ENCODE measurements around the gene TNRC6C.
A peak's percentile ranks its signal among the peaks of the same experiment; 100 is the strongest.

The TNRC6C gene

GRCh38 chr17:78124081-78124835, 165.8 kb downstream of the TNRC6C start:
- H3K9me3 ChIP-seq (ENCODE audit: insufficient read depth, low read length, severe bottlenecking) = no peaks in the 10 kb centered on the region
- H3K27me3 ChIP-seq (ENCODE audit: insufficient read depth, low read length, poor library complexity) = no peaks in the 10 kb centered on the region
- H3K4me3 ChIP-seq (ENCODE audit: low read depth in 1 of 2, low read length in 2 of 2) = no peak overlapping the region
- no peak overlapping the region for H3K9ac ChIP-seq (ENCODE audit: low read depth, low read length)
- TF ChIP-seq EZH2 (IDR thresholded peaks at IDR 0.05; ENCODE audit: borderline replicate concordance, low read depth, low read length, severe bottlenecking) (no peak), CTCF (IDR thresholded peaks at IDR 0.05; ENCODE audit: borderline replicate concordance, extremely low read depth, low read length, poor library complexity, severe bottlenecking) (no peak)
- H3K4me2 ChIP-seq (ENCODE audit: insufficient read depth, low read length) = no peak overlapping the region
- no peak overlapping the region for H3K27ac ChIP-seq (ENCODE audit: low read length)
- no peaks in the 10 kb centered on the region for H4K20me1 ChIP-seq (ENCODE audit: insufficient read depth, low read length)
- peaks cover 63% of the 10 kb centered on the region for H3K4me1 ChIP-seq (ENCODE audit: insufficient read depth, low read length)
- H3K79me2 ChIP-seq (ENCODE audit: insufficient read depth, low read length) = no peaks in the 10 kb centered on the region
- ATAC-seq (ENCODE audit: insufficient read depth, low read depth) (no peak), DNase-seq (no peak)
- peaks cover 17% of the 10 kb centered on the region for H3K36me3 ChIP-seq (ENCODE audit: insufficient read depth, low read length)
- H2AFZ ChIP-seq (ENCODE audit: low read depth, low read length) = no peak overlapping the region

GRCh38 chr17:78124836-78125137, 166.3 kb downstream of the TNRC6C start:
- Histone ChIP-seq H3K4me3 (ENCODE audit: low read depth in 1 of 2, low read length in 2 of 2) (no peak overlapping the region), H3K27me3 (ENCODE audit: insufficient read depth, low read length, poor library complexity) (no peaks in the 10 kb centered on the region), H3K9me3 (ENCODE audit: insufficient read depth, low read length, severe bottlenecking) (no peaks in the 10 kb centered on the region), H4K20me1 (ENCODE audit: insufficient read depth, low read length) (no peaks in the 10 kb centered on the region), H3K4me2 (ENCODE audit: insufficient read depth, low read length) (no peak overlapping the region), H2AFZ (ENCODE audit: low read depth, low read length) (no peak overlapping the region), H3K9ac (ENCODE audit: low read depth, low read length) (no peak overlapping the region), H3K4me1 (ENCODE audit: insufficient read depth, low read length) (peaks cover 68% of the 10 kb centered on the region), H3K36me3 (ENCODE audit: insufficient read depth, low read length) (peaks cover 17% of the 10 kb centered on the region), H3K79me2 (ENCODE audit: insufficient read depth, low read length) (no peaks in the 10 kb centered on the region), H3K27ac (ENCODE audit: low read length) (no peak overlapping the region)
- no peak for DNase-seq
- ATAC-seq (ENCODE audit: insufficient read depth, low read depth) = no peak
- no peak for TF ChIP-seq CTCF (IDR thresholded peaks at IDR 0.05; ENCODE audit: borderline replicate concordance, extremely low read depth, low read length, poor library complexity, severe bottlenecking)
- no peak for TF ChIP-seq EZH2 (IDR thresholded peaks at IDR 0.05; ENCODE audit: borderline replicate concordance, low read depth, low read length, severe bottlenecking)

GRCh38 chr17:78125138-78125913, 166.8 kb downstream of the TNRC6C start:
- Histone ChIP-seq H4K20me1 (ENCODE audit: insufficient read depth, low read length) (no peaks in the 10 kb centered on the region), H3K4me1 (ENCODE audit: insufficient read depth, low read length) (peaks cover 74% of the 10 kb centered on the region), H3K4me3 (ENCODE audit: low read depth in 1 of 2, low read length in 2 of 2) (no peak overlapping the region), H3K9ac (ENCODE audit: low read depth, low read length) (no peak overlapping the region), H3K4me2 (ENCODE audit: insufficient read depth, low read length) (no peak overlapping the region), H2AFZ (ENCODE audit: low read depth, low read length) (no peak overlapping the region), H3K36me3 (ENCODE audit: insufficient read depth, low read length) (peaks cover 17% of the 10 kb centered on the region), H3K79me2 (ENCODE audit: insufficient read depth, low read length) (no peaks in the 10 kb centered on the region), H3K27ac (ENCODE audit: low read length) (peak overlapping the region; percentile 26; the same call in 1 of the 2 replicates), H3K27me3 (ENCODE audit: insufficient read depth, low read length, poor library complexity) (no peaks in the 10 kb centered on the region), H3K9me3 (ENCODE audit: insufficient read depth, low read length, severe bottlenecking) (no peaks in the 10 kb centered on the region)
- ATAC-seq (ENCODE audit: insufficient read depth, low read depth) (no peak), DNase-seq (no peak)
- TF ChIP-seq CTCF (IDR thresholded peaks at IDR 0.05; ENCODE audit: borderline replicate concordance, extremely low read depth, low read length, poor library complexity, severe bottlenecking) (no peak), EZH2 (IDR thresholded peaks at IDR 0.05; ENCODE audit: borderline replicate concordance, low read depth, low read length, severe bottlenecking) (no peak)
